Tibial artery (tissue), 4 donors: ENCODE measurements around the gene ROR2.

ENCODE experiments used
- DNase-seq, 2 donors: peaks; one replicate each; pipeline ENCODE4 v3.0.0-alpha.2; 2019
- H3K27ac ChIP-seq, 2 donors: fragments of 200-600 bp; sonication (generic) in 1 of 2; 1 replicate in 1 of 2; 2 replicates in 1 of 2; pipeline ENCODE4 v1.5.1; 2018 to 2019; ENCODE audit warnings: mild to moderate bottlenecking in 1 of 2
- H3K27me3 ChIP-seq, 2 donors: fragments of 200-600 bp; sonication (generic) in 1 of 2; one replicate each; pipeline versions ENCODE4 v1.5.1 to v1.6.0; 2016 to 2019
- H3K36me3 ChIP-seq, 3 donors: fragments of 200-600 bp; sonication (generic) in 2 of 3; one replicate each; pipeline ENCODE4 v1.5.1; 2016 to 2019; ENCODE audit warnings: mild to moderate bottlenecking in 2 of 3
- H3K4me1 ChIP-seq, 4 donors: fragments of 200-600 bp; sonication (generic) in 2 of 4; 1 replicate in 3 of 4; 2 replicates in 1 of 4; pipeline ENCODE4 v1.5.1; 2016 to 2019
- H3K4me3 ChIP-seq, 2 donors: fragments of 200-600 bp; sonication (generic) in 1 of 2; 1 replicate in 1 of 2; 2 replicates in 1 of 2; pipeline ENCODE4 v1.5.1; 2018 to 2019; ENCODE audit warnings: mild to moderate bottlenecking in 2 of 2
- H3K9me3 ChIP-seq, 3 donors: fragments of 200-600 bp; sonication (generic) in 1 of 3; one replicate each; pipeline ENCODE4 v1.5.1; 2016 to 2019
- intact Hi-C: fragments of 100-400 bp; cut with DNase I; formaldehyde crosslinking; loops from one replicate; pipeline ENCODE4 v1.15.0; 2023; ENCODE audit warnings: low total_unique reads
- TF ChIP-seq, protein P1 (sequence below), 2 experiments: fragments of 200-600 bp in 1 of 2; fragments of 450-650 bp in 1 of 2; IDR thresholded peaks; one replicate each; pipeline ENCODE4 v1.5.1; 2017 to 2019; ENCODE audit warnings: antibody characterized with exemption in 2 of 2, mild to moderate bottlenecking in 1 of 2, moderate library complexity in 1 of 2

Gene ROR2

DNA sequence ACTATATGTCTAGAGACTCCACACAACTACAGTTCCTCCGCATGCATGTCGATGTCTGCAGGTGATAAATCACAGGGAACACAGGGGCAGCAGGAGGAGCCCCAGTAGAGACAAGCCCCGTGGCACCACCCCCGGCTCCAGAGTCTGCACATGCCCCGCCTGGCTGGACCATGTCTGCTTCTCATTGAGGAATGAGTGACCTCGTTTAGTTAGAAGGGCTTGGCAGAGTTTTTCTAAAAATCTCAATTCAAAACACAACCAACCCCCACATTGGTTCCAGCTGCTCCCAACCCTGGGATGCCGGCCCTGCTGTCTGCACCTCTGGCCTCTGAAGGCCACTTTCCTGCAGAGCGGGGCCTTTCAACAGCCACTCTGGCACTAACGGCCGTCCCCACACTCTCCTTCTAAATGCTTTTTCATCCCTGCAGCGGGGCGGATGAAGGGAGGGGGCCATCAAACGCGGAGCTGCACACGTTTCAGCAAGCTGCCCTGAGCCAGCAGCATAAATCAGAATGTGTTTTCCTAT lies 106.3 kb downstream of the ROR2 start:
- H3K4me1 ChIP-seq = peaks cover 0 to 18% (median 13%) of the 10 kb centered on the region in 4 donors
- peak overlapping the region; percentile 33 to 53 for H3K27ac ChIP-seq
- no peaks in the 10 kb centered on the region for H3K36me3 ChIP-seq
- H3K9me3 ChIP-seq = no peaks in the 10 kb centered on the region
- H3K4me3 ChIP-seq = peak overlapping the region in 1 of 2 donors; percentile 31
- no peak for DNase-seq
- H3K27me3 ChIP-seq = no peaks in the 10 kb centered on the region
- intact Hi-C loops = loop anchor here (10.0 kb wide), 1 partner anchor 789 kb away; no protein-coding TSS in a partner anchor
- TF ChIP-seq, protein P1, sequence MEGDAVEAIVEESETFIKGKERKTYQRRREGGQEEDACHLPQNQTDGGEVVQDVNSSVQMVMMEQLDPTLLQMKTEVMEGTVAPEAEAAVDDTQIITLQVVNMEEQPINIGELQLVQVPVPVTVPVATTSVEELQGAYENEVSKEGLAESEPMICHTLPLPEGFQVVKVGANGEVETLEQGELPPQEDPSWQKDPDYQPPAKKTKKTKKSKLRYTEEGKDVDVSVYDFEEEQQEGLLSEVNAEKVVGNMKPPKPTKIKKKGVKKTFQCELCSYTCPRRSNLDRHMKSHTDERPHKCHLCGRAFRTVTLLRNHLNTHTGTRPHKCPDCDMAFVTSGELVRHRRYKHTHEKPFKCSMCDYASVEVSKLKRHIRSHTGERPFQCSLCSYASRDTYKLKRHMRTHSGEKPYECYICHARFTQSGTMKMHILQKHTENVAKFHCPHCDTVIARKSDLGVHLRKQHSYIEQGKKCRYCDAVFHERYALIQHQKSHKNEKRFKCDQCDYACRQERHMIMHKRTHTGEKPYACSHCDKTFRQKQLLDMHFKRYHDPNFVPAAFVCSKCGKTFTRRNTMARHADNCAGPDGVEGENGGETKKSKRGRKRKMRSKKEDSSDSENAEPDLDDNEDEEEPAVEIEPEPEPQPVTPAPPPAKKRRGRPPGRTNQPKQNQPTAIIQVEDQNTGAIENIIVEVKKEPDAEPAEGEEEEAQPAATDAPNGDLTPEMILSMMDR (IDR thresholded peaks at IDR 0.05) = no peak

DNA sequence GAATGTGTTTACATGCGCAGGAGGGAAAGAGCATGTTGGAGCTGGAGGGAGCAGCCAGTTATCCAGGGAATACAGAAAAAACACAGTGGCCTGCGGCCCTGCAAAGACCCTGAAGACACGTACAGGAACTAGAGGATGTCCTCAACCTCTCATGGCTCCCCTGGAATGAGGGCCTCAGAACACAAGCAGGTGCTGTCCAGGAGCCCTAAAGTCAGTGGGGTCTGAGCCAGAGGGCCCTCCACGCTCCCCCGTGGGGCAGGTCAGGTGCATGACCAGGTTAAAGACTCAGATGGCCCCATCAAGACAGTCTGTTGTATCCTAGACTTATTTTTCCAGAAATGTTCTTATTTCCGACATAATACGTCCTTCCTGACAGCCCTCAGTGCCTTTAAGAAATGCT lies 106.9 kb downstream of the ROR2 start:
- no peak for DNase-seq
- Histone ChIP-seq H3K27ac (peak overlapping the region in 1 of 2 donors; percentile 53), H3K27me3 (no peaks in the 10 kb centered on the region), H3K4me3 (no peak overlapping the region), H3K4me1 (peaks cover 0 to 24% (median 13%) of the 10 kb centered on the region in 4 donors), H3K36me3 (no peaks in the 10 kb centered on the region), H3K9me3 (no peaks in the 10 kb centered on the region)
- TF ChIP-seq, protein P1 (IDR thresholded peaks at IDR 0.05) = no peak
- intact Hi-C loops = loop anchor here (10.0 kb wide), 1 partner anchor 788 kb away; no protein-coding TSS in a partner anchor

DNA sequence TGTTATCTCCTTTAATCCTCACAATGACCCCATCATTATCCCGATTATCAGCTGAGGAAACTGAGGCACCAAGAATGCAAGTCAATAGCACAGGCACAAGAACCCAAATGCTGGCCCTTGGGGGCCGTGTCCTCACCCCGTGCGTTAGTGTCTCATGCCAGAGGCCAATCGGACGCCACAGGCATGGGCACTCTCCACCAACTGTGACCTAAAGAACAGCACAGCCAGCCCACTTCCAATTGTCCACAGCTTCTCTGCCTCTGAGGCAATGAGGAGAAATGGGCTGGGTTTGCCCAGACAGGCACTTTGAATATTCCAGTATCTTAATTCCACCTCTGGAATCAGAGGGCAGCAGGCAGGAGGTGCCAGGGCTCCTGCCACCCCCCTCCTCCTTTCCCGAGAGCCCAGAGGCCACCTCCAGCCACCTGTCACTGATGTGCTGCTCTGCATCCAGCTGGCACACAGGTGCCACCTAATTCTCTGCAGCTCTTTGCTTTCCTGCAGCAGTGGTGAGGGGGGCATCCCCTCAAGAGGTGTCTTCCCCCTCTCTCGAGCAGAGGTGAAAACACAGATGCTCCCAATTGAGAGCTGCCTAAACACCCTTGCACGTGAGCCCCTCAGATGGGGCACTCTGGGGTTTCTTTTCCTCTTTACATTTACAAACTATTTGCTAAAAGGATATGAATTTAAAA lies 107.5 kb downstream of the ROR2 start:
- no peak for DNase-seq
- Histone ChIP-seq H3K9me3 (no peaks in the 10 kb centered on the region), H3K27me3 (no peaks in the 10 kb centered on the region), H3K36me3 (no peaks in the 10 kb centered on the region), H3K4me1 (peaks cover 0 to 29% (median 13%) of the 10 kb centered on the region in 4 donors), H3K27ac (no peak overlapping the region), H3K4me3 (no peak overlapping the region)
- TF ChIP-seq, protein P1 (IDR thresholded peaks at IDR 0.05) = no peak
- intact Hi-C loops = loop anchor here (10.0 kb wide), 1 partner anchor 788 kb away; no protein-coding TSS in a partner anchor

DNA sequence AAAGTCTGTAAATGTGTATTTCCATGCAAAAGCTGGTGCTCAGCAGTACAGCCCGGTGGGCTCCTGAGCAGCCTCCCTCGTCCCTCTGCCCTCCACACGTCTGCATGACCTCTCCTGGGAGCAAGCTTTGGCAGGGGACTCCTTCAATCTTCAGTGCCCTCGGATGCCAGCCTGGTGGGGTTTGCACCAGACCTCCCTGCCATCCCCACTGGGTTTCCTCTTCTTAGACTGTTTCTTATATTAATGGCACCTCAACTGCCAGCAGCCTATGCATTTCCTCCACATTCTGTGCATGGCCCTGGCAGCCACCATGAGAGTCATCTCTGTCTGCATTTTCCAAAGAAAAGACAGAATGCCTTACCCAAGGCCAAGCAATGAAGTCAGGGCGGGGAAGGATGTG lies 108.4 kb downstream of the ROR2 start:
- intact Hi-C loops = loop anchor here (10.0 kb wide), 1 partner anchor 787 kb away; no protein-coding TSS in a partner anchor
- H3K36me3 ChIP-seq = no peaks in the 10 kb centered on the region
- no peak for DNase-seq
- TF ChIP-seq, protein P1 (IDR thresholded peaks at IDR 0.05) = no peak
- H3K4me3 ChIP-seq = no peak overlapping the region
- no peaks in the 10 kb centered on the region for H3K9me3 ChIP-seq
- peaks cover 0 to 29% (median 13%) of the 10 kb centered on the region in 4 donors for H3K4me1 ChIP-seq
- H3K27ac ChIP-seq = no peak overlapping the region
- H3K27me3 ChIP-seq = no peaks in the 10 kb centered on the region

DNA sequence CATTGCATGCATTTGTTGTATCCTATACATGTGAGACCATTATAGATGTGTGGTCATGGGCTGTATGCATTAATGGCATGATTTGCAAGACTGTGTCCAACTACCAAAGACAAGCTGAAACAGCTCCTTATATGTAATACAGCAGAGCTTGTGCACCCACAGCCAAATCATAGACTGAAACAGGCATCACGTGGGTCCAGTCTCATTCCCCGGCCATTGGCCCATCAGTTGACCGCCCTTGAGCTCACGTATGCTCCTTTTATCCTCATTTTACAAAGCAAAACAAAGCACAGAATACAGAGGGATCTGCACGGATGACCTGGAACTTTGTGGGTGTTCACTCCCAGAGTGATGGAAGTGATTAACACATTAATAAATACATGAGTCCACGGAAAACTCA lies 109.1 kb downstream of the ROR2 start:
- Histone ChIP-seq H3K4me3 (no peak overlapping the region), H3K9me3 (no peaks in the 10 kb centered on the region), H3K27me3 (no peaks in the 10 kb centered on the region), H3K27ac (no peak overlapping the region), H3K36me3 (no peaks in the 10 kb centered on the region), H3K4me1 (peaks cover 0 to 29% (median 13%) of the 10 kb centered on the region in 4 donors)
- DNase-seq = no peak
- intact Hi-C loops = loop anchor here (10.0 kb wide), 1 partner anchor 786 kb away; no protein-coding TSS in a partner anchor
- TF ChIP-seq, protein P1 (IDR thresholded peaks at IDR 0.05) = no peak
